Measurements from ENCODE around the gene SPIN2B.

Gene SPIN2B

GRCh38 chrX:57074458-57074857 lies 46.9 kb downstream of the SPIN2B start:
- DNase-seq (ENCODE audit: low read depth in 1 of 2, low spot score in 1 of 2): no peak

- no peak for DNase-seq (ENCODE audit: low read depth in 1 of 2, low spot score in 1 of 2)
These were observed 51.0 kb downstream of the SPIN2B start for GRCh38 chrX:57070185-57070984.

Measured in stimulated activated CD4-positive, alpha-beta T cell treated with anti-CD3 and anti-CD28 coated beads, Interleukin-15, amount 100 ng/mL, for 1 hour (primary cell).